ENCODE results near the gene F3.

The F3 gene

DNA sequence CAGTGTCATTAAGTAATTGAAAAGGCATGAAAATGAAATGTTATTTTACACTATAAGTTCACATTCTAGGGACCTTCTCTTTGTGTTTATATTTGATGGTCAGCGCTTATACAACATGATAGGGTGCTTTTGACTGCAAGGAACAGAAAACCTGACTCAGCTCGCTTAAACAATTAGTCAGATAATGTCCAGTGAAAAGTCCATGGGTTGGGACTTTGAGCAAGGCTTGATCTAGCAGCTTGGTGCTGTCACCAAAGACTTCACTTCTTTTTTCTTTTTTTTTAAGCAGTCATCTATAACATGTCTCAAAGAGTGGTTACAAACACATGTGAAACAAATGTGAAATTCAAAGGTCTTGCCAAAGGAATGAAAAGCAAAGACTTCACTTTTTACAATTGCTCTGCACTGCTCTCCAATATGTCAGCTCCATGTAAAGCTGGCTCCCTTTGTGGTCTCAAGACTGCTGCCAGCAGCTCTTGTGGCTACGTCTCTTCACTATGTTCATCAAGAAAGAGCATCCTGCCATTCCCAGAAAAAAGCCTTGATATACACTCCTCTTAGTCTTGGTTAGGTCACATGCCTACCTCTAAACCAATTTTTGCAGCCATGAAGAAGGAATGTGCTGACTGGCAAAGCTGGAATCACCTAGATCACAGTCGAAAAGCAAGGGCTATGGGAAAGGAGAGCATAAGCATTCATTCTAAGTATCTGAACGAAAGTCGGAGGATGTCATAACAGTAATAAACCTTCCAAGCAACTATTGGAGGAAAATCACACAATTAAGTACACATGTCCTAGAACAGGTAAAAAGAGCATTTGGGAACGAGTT lies 15.2 kb downstream of the F3 start:
- no peak for DNase-seq

DNA sequence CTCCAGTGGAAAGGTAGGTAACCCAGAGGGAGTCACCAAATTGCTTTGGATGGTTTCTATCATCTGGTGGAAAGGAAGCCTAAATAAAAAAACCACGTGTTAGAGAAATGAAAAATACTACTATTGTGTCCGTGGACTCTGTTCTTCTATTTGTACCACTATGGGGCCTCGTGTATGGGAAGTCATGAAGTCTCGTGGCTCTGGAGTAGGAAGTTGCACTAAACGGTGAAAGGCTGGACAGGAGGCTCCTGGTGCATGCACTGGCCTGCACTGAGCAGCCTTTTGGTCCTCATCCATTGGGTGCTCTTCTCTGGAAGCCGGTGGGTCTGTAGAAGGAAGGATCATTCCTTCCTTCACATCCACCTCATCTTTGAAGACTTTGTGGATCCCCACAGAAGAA lies 17.0 kb downstream of the F3 start:
- no peak for DNase-seq

GRCh38 chr1:94522304-94522703 lies 19.3 kb downstream of the F3 start:
- DNase-seq: no peak

DNA sequence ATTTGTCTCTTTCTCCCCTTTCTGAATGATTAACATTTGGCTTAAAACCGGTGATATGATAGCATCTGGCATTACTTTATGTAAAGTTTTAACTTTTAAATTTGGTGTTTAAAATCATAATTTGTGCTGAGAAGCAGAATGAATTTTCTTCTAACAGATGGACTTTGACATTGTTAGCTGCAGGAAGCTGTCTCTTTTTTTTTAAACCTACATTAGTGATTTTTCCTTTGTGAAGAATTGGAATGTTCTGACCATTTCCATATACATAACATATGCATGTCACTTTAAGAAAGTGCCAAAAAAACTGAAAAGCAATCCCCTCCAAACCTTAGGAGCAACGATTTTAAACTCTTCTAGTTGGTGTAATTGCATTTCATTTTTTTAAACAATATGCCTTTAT lies 22.2 kb downstream of the F3 start:
- DNase-seq: no peak

GRCh38 chr1:94515296-94515947 lies 26.1 kb downstream of the F3 start:
- DNase-seq: no peak

GRCh38 chr1:94514095-94514727 lies 27.3 kb downstream of the F3 start:
- DNase-seq: no peak

- no peak for DNase-seq
These were observed 28.7 kb downstream of the F3 start for GRCh38 chr1:94512816-94513215.

DNA sequence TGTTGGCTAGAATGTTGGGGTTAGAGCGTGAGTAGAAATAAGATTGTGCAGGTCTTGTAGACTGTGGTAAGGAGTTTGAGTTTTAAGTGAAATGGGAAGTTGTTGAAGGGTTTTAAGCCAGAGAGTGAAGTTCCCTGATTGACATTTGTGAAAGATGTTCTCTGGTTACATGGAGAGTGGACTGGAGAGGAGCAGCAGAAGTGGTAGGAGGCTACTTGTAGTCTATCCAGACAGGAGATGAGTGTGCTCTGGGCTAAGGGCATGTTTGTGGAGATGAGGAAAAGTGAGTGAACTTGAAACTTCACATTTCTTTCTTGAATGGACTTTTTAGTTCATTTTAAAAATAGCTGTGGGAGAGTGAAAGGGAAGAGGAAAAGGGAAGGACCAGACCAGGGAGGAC lies 37.0 kb downstream of the F3 start:
- peak; percentile 23 for DNase-seq

DNA sequence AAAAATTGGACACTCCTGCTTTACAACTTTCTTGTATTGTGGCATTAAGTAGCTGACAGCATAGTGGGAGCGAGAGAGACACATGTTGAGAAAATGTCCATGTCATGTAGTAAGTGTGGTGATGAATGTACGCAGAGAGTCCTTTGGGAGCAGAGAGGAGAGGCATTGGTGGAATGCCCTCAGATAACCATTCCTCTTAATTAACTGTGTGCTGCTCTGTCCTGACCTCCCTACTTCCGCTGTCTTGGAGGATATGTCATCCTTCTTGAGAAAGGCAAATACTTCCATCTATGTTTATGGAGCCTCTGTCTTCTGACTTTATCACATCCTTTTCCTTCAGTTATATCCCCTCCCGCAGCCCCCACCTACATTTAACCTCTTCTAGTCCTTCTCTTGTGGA lies 38.4 kb downstream of the F3 start:
- no peak for DNase-seq

DNA sequence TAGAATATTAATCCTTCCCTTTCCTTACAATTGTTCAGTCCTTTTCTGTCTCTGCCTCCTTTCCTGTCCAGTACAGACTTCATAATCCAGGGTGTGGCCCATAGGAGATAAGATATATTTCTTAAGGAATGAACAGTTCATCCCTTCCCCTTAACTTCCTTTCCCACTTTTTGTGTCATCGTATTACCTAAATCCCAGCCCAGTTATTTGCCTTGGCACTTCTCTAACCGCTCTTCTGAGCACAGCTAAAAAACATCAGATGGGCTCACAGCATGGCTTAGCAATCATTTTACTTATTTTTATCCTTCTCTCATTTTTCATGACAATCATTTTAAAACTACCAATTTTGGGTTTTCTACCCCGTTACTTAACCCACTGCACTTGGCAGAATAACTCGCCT lies 39.6 kb downstream of the F3 start:
- DNase-seq: no peak

DNA sequence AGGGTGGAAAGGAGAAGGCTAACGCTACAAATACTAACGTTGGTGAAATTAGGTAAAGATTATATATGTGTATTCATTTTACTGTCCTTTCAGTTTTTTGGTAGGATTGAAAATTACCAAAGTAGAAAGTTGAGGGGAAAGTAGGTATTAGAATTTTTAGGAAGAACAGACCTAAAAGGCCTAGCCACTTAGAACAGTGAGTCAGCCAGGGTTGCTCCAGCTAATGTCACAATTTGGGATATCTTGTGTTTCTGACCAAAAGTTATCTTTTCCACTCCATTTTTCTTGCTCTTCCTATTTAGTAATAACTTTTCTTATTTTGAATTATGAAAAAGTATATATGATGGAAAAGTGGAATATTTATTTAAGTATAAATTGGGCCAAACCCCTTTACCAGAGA lies 40.1 kb downstream of the F3 start:
- no peak for DNase-seq

GRCh38 chr1:94496076-94496755 lies 45.3 kb downstream of the F3 start:
- no peak for DNase-seq

GRCh38 chr1:94490556-94490955 lies 51.0 kb downstream of the F3 start:
- DNase-seq: no peak

- DNase-seq: no peak
These were observed 54.6 kb downstream of the F3 start for GRCh38 chr1:94486990-94487389.

- peak; percentile 44 for DNase-seq
These were observed 60.1 kb downstream of the F3 start for GRCh38 chr1:94481473-94481933.

DNA sequence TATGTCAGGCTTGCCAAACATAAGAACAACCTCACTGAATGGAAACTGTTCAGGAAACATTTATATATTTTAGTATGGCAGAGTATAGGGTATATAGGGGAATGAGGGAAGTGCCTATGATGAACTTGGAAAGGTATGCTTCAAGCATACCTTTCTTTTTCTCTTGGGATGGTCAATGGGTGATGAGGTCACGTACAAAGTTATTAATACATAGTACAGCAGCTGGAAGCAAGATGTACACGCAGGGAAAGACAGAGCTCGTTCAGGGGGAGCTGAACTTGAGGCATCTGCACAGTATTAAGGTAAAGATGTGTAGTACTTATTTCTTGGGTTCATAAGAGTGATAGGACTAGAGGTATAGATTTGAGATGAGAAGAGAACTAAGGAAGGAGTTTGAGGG lies 61.9 kb downstream of the F3 start:
- DNase-seq: no peak

Measured in GDM1 (cell line).